HepG2 (cell line): ENCODE measurements around the gene KDM1B. TPM values are rescaled to one million over a fixed set of nuclear protein-coding genes. Genes with fewer than 3 reads are reported as not detected.

Source experiments
- HOXA5 ChIP-seq: sonication (generic); formaldehyde crosslinking; IDR thresholded peaks from 2 replicates; pipeline ENCODE4 v1.4.0; 2020; ENCODE audit warnings: missing genetic modification reagents
- KMT2B ChIP-seq: IDR thresholded peaks from 2 replicates; pipeline ENCODE4 v1.6.1; 2016; ENCODE audit warnings: missing genetic modification reagents, missing compliant biosample characterization
- MAZ ChIP-seq, 2 experiments: sonication (generic) in 1 of 2; formaldehyde crosslinking in 1 of 2; IDR thresholded peaks; 2 replicates each; pipeline versions ENCODE4 v1.5.0 to v1.6.1; 2012 to 2020; ENCODE audit warnings: low read depth in 2 of 2, mild to moderate bottlenecking in 2 of 2, borderline replicate concordance in 1 of 2, improper control_type of control experiment in 1 of 2, low read length in 1 of 2, missing genetic modification reagents in 1 of 2, moderate library complexity in 1 of 2
- MTF1 ChIP-seq: sonication (generic); formaldehyde crosslinking; IDR thresholded peaks from 2 replicates; pipeline ENCODE4 v1.5.0; 2020; ENCODE audit warnings: missing genetic modification reagents
- POGZ ChIP-seq: sonication (generic); formaldehyde crosslinking; IDR thresholded peaks from 2 replicates; pipeline ENCODE4 v1.4.0; 2020; ENCODE audit warnings: mild to moderate bottlenecking, missing genetic modification reagents
- RFXAP ChIP-seq: sonication (generic); formaldehyde crosslinking; IDR thresholded peaks from 2 replicates; pipeline ENCODE4 v1.4.0; 2020; ENCODE audit warnings: missing genetic modification reagents, borderline replicate concordance
- YEATS2 ChIP-seq: sonication (generic); formaldehyde crosslinking; IDR thresholded peaks from 2 replicates; pipeline ENCODE4 v1.4.0; 2020; ENCODE audit warnings: missing genetic modification reagents, borderline replicate concordance
- ZEB1 ChIP-seq: IDR thresholded peaks from 2 replicates; pipeline ENCODE4 v1.6.1; 2012; ENCODE audit warnings: mild to moderate bottlenecking, low read depth, inconsistent platforms; ENCODE audit not compliant: insufficient replicate concordance
- ZNF317 ChIP-seq: sonication (generic); formaldehyde crosslinking; IDR thresholded peaks from 2 replicates; pipeline ENCODE4 v1.5.0; 2020; ENCODE audit warnings: mild to moderate bottlenecking, missing genetic modification reagents
- ZNF773 ChIP-seq: sonication (generic); formaldehyde crosslinking; IDR thresholded peaks from 2 replicates; pipeline ENCODE4 v1.4.0; 2020; ENCODE audit warnings: missing genetic modification reagents, borderline replicate concordance
- ZSCAN20 ChIP-seq: sonication (generic); formaldehyde crosslinking; IDR thresholded peaks from 2 replicates; pipeline ENCODE4 v1.4.0; 2020; ENCODE audit warnings: missing genetic modification reagents, mild to moderate bottlenecking, borderline replicate concordance
- ZSCAN9 ChIP-seq: IDR thresholded peaks from 2 replicates; pipeline ENCODE4 v1.6.1; 2016; ENCODE audit warnings: borderline replicate concordance
- polyA plus RNA-seq, 8 experiments: library from polyadenylated mRNA; depleted of rRNA in 3 of 8; stranded (reverse) in 7 of 8; unstranded in 1 of 8; fragments of >200 nt; fragmentation: Illumina TruSeq in 4 of 8; extraction: Trizol in 4 of 8; gene quantifications; 2 replicates each; pipeline versions ENCODE4 v1.2.1 to v1.2.3, GENCODE V29; 2011 to 2016; ENCODE audit warnings: low read depth in 4 of 8, missing spikeins in 1 of 8, mixed read lengths in 1 of 8; ENCODE audit not compliant: insufficient read depth in 1 of 8
- total RNA-seq, 5 experiments: library from RNA; depleted of rRNA; stranded (reverse); fragments of >200 nt; fragmentation: Illumina TruSeq; extraction: Trizol; gene quantifications; 2 replicates each; pipeline ENCODE4 v1.2.3, GENCODE V29; 2016; ENCODE audit warnings: low read depth in 1 of 5
- TF ChIP-seq, protein P1 (sequence below): IDR thresholded peaks from 2 replicates; pipeline ENCODE4 v1.6.1; 2018; ENCODE audit warnings: missing genetic modification reagents, mild to moderate bottlenecking, missing compliant biosample characterization
- TF ChIP-seq, protein P2 (sequence below): sonication (generic); formaldehyde crosslinking; conservative IDR thresholded peaks from 2 replicates; pipeline ENCODE4 v1.8.0; 2022; ENCODE audit warnings: missing genetic modification reagents
- TF ChIP-seq, protein P3 (sequence below): sonication (generic); formaldehyde crosslinking; IDR thresholded peaks from one replicate; pipeline ENCODE4 v1.5.1; 2020; ENCODE audit warnings: mild to moderate bottlenecking, missing genetic modification reagents; ENCODE audit errors: not compliant biosample characterization
- TF ChIP-seq, protein P4 (sequence below): sonication (generic); formaldehyde crosslinking; IDR thresholded peaks from 2 replicates; pipeline ENCODE4 v1.8.1; 2023; ENCODE audit warnings: missing genetic modification reagents, inconsistent platforms, borderline replicate concordance

The KDM1B gene
- total and polyA plus RNA-seq, 2 of the 13 experiments (the other 11 are each of a cell fraction or from before 2014, with no cell fraction given) = 9.8 to 13.2 TPM

DNA sequence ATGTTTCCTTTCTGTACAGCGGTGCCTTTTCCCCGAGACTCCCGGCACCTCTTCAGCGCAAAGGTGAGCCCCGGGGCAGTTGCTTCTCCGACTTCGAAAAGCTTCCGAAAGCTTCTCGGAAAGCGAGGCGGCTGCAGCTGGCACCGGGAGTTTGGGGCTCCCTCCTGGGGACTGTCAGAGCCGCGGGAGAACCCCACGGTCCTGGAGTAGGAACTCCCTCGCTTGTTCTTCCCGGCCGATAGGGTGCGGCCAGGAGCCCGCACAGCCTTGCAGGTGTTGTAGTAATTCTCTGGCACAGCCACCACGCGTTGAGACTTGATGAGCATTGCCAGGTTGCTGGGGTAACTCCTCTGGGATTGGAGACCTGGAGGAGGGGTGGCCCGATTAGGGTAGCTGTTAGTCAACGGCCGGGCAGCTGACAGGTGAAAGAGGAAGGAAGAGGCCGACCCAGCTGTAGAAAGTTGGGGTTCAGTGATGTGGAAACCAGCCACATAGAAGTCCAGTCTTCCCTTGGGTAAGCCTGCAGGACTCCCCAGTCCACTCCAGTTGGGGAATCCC lies 721 bp downstream of the KDM1B start (continued):
- TF ChIP-seq, protein P1, sequence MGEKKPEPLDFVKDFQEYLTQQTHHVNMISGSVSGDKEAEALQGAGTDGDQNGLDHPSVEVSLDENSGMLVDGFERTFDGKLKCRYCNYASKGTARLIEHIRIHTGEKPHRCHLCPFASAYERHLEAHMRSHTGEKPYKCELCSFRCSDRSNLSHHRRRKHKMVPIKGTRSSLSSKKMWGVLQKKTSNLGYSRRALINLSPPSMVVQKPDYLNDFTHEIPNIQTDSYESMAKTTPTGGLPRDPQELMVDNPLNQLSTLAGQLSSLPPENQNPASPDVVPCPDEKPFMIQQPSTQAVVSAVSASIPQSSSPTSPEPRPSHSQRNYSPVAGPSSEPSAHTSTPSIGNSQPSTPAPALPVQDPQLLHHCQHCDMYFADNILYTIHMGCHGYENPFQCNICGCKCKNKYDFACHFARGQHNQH (CRISPR knock-in tag) = peak; percentile 64; the same call in 1 of the 2 replicates
- no peak for TF ChIP-seq MTF1 (CRISPR knock-in tag)
- TF ChIP-seq HOXA5 (CRISPR knock-in tag) = peak; percentile 36; the same call in 1 of the 2 replicates
- peak; percentile 38; the same call in 1 of the 2 replicates for TF ChIP-seq POGZ
- TF ChIP-seq ZEB1 = no peak
- TF ChIP-seq ZSCAN20 (CRISPR knock-in tag) = no peak
- TF ChIP-seq MAZ (IDR thresholded peaks at IDR 0.05; ENCODE audit: borderline replicate concordance, low read depth, low read length) = no peak
- no peak for TF ChIP-seq MAZ (CRISPR knock-in tag; IDR thresholded peaks at IDR 0.05; ENCODE audit: low read depth)
- TF ChIP-seq ZNF773 (CRISPR knock-in tag) = no peak
- peak; percentile 16; the same call in 1 of the 2 replicates for TF ChIP-seq ZNF317 (CRISPR knock-in tag)
- TF ChIP-seq, protein P2, sequence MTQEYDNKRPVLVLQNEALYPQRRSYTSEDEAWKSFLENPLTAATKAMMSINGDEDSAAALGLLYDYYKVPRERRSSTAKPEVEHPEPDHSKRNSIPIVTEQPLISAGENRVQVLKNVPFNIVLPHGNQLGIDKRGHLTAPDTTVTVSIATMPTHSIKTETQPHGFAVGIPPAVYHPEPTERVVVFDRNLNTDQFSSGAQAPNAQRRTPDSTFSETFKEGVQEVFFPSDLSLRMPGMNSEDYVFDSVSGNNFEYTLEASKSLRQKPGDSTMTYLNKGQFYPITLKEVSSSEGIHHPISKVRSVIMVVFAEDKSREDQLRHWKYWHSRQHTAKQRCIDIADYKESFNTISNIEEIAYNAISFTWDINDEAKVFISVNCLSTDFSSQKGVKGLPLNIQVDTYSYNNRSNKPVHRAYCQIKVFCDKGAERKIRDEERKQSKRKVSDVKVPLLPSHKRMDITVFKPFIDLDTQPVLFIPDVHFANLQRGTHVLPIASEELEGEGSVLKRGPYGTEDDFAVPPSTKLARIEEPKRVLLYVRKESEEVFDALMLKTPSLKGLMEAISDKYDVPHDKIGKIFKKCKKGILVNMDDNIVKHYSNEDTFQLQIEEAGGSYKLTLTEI (CRISPR knock-in tag) = no peak
- no peak; the same call in 1 of the 2 replicates for TF ChIP-seq KMT2B (CRISPR knock-in tag)
- TF ChIP-seq ZSCAN9 (CRISPR knock-in tag) = peak; percentile 44; the same call in 1 of the 2 replicates
- TF ChIP-seq, protein P3, sequence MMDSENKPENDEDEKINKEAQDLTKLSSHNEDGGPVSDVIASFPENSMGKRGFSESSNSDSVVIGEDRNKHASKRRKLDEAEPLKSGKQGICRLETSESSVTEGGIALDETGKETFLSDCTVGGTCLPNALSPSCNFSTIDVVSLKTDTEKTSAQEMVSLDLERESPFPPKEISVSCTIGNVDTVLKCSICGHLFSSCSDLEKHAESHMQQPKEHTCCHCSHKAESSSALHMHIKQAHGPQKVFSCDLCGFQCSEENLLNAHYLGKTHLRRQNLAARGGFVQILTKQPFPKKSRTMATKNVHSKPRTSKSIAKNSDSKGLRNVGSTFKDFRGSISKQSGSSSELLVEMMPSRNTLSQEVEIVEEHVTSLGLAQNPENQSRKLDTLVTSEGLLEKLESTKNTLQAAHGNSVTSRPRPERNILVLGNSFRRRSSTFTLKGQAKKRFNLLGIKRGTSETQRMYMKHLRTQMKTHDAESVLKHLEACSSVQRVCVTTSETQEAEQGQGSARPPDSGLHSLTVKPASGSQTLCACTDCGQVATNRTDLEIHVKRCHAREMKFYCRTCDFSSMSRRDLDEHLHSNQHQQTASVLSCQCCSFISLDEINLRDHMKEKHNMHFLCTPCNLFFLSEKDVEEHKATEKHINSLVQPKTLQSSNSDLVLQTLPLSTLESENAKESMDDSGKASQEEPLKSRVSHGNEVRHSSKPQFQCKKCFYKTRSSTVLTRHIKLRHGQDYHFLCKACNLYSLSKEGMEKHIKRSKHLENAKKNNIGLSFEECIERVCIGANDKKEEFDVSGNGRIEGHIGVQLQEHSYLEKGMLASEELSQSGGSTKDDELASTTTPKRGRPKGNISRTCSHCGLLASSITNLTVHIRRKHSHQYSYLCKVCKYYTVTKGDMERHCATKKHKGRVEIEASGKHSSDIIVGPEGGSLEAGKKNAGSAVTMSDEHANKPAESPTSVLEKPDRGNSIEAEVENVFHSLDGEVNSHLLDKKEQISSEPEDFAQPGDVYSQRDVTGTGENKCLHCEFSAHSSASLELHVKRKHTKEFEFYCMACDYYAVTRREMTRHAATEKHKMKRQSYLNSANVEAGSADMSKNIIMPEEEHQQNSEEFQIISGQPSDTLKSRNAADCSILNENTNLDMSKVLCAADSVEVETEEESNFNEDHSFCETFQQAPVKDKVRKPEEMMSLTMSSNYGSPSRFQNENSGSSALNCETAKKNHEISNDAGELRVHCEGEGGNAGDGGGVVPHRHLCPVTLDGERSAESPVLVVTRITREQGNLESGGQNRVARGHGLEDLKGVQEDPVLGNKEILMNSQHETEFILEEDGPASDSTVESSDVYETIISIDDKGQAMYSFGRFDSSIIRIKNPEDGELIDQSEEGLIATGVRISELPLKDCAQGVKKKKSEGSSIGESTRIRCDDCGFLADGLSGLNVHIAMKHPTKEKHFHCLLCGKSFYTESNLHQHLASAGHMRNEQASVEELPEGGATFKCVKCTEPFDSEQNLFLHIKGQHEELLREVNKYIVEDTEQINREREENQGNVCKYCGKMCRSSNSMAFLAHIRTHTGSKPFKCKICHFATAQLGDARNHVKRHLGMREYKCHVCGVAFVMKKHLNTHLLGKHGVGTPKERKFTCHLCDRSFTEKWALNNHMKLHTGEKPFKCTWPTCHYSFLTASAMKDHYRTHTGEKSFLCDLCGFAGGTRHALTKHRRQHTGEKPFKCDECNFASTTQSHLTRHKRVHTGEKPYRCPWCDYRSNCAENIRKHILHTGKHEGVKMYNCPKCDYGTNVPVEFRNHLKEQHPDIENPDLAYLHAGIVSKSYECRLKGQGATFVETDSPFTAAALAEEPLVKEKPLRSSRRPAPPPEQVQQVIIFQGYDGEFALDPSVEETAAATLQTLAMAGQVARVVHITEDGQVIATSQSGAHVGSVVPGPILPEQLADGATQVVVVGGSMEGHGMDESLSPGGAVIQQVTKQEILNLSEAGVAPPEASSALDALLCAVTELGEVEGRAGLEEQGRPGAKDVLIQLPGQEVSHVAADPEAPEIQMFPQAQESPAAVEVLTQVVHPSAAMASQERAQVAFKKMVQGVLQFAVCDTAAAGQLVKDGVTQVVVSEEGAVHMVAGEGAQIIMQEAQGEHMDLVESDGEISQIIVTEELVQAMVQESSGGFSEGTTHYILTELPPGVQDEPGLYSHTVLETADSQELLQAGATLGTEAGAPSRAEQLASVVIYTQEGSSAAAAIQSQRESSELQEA = peak; percentile 60
- no peak for TF ChIP-seq YEATS2
- TF ChIP-seq, protein P4, sequence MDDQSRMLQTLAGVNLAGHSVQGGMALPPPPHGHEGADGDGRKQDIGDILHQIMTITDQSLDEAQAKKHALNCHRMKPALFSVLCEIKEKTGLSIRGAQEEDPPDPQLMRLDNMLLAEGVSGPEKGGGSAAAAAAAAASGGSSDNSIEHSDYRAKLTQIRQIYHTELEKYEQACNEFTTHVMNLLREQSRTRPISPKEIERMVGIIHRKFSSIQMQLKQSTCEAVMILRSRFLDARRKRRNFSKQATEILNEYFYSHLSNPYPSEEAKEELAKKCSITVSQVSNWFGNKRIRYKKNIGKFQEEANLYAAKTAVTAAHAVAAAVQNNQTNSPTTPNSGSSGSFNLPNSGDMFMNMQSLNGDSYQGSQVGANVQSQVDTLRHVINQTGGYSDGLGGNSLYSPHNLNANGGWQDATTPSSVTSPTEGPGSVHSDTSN (CRISPR knock-in tag) = no peak
- 0 out of 2 replicates have a peak, but pooled peaks have one; percentile 26 for TF ChIP-seq RFXAP (CRISPR knock-in tag)
